Measurements from ENCODE around the gene MYRIP.

The MYRIP gene

GRCh38 chr3:39900462-39901002 is 91.1 kb downstream of the MYRIP start:
- Histone ChIP-seq H3K27me3 (ENCODE audit: low read length) (0 out of 2 replicates have a peak, but pooled peaks cover under 1% of the 10 kb centered on the region), H2AFZ (ENCODE audit: low read depth, low read length, severe bottlenecking) (no peak overlapping the region), H3K27ac (ENCODE audit: low read depth, low read length) (no peak overlapping the region), H3K9me2 (replicated peaks; ENCODE audit: insufficient read depth, low read length) (no peaks in the 10 kb centered on the region), H3K4me2 (ENCODE audit: low read depth, low read length, poor library complexity, severe bottlenecking) (no peak overlapping the region), H3K9me3 (ENCODE audit: insufficient read depth, low read length) (no peaks in the 10 kb centered on the region), H4K20me1 (ENCODE audit: low read depth, low read length) (no peaks in the 10 kb centered on the region), H3K36me3 (ENCODE audit: low read length) (no peaks in the 10 kb centered on the region), H3F3A (ENCODE audit: insufficient read depth) (no peaks in the 10 kb centered on the region), H3K79me2 (ENCODE audit: insufficient read depth, low read length) (no peaks in the 10 kb centered on the region), H3K9ac (ENCODE audit: low read length) (no peak overlapping the region), H3K4me3 (ENCODE audit: insufficient read depth, low read length, poor library complexity, severe bottlenecking) (no peak overlapping the region)
- TF ChIP-seq CTCF (IDR thresholded peaks at IDR 0.05; ENCODE audit: insufficient read depth, low read length, poor library complexity, severe bottlenecking) (no peak), EZH2phosphoT487 (conservative IDR thresholded peaks at IDR 0.05; ENCODE audit: low read length) (no peak)

DNA sequence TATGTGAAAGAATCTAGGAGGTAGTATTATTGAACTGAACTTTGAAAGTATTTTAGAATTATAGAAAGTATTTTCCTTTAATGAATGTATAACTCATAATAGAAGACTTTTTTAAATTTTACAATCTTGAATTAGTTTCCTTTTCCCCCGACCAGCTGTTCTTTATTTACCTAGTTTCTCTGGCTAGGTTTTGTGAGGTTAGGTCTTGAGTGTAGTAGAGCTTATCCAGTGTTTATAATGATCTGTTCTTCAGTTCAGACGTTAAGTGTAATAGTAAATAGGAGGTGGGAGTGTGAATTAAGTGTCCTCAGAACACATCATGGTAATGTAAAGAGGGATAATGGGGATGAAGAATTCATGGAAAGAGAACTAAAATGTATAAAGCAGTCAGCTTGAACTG is 93.8 kb downstream of the MYRIP start:
- Histone ChIP-seq H3K9me3 (ENCODE audit: insufficient read depth, low read length) (no peaks in the 10 kb centered on the region), H3F3A (ENCODE audit: insufficient read depth) (no peaks in the 10 kb centered on the region), H3K79me2 (ENCODE audit: insufficient read depth, low read length) (no peaks in the 10 kb centered on the region), H3K9ac (ENCODE audit: low read length) (no peak overlapping the region), H3K9me2 (replicated peaks; ENCODE audit: insufficient read depth, low read length) (no peaks in the 10 kb centered on the region), H3K4me2 (ENCODE audit: low read depth, low read length, poor library complexity, severe bottlenecking) (no peak overlapping the region), H3K27me3 (ENCODE audit: low read length) (0 out of 2 replicates have a peak, but pooled peaks cover 2% of the 10 kb centered on the region), H3K27ac (ENCODE audit: low read depth, low read length) (no peak overlapping the region), H3K36me3 (ENCODE audit: low read length) (no peaks in the 10 kb centered on the region), H3K4me3 (ENCODE audit: insufficient read depth, low read length, poor library complexity, severe bottlenecking) (no peak overlapping the region), H2AFZ (ENCODE audit: low read depth, low read length, severe bottlenecking) (no peak overlapping the region), H4K20me1 (ENCODE audit: low read depth, low read length) (no peaks in the 10 kb centered on the region)
- TF ChIP-seq EZH2phosphoT487 (conservative IDR thresholded peaks at IDR 0.05; ENCODE audit: low read length) (no peak), CTCF (IDR thresholded peaks at IDR 0.05; ENCODE audit: insufficient read depth, low read length, poor library complexity, severe bottlenecking) (no peak)

- no peak overlapping the region for H2AFZ ChIP-seq (ENCODE audit: low read depth, low read length, severe bottlenecking)
- H3K9ac ChIP-seq (ENCODE audit: low read length), result no peak overlapping the region
- 0 out of 2 replicates have a peak, but pooled peaks cover 2% of the 10 kb centered on the region for H3K27me3 ChIP-seq (ENCODE audit: low read length)
- no peaks in the 10 kb centered on the region for H3K9me2 ChIP-seq (replicated peaks; ENCODE audit: insufficient read depth, low read length)
- no peaks in the 10 kb centered on the region for H3K36me3 ChIP-seq (ENCODE audit: low read length)
- H4K20me1 ChIP-seq (ENCODE audit: low read depth, low read length), result no peaks in the 10 kb centered on the region
- no peak overlapping the region for H3K4me2 ChIP-seq (ENCODE audit: low read depth, low read length, poor library complexity, severe bottlenecking)
- no peaks in the 10 kb centered on the region for H3K9me3 ChIP-seq (ENCODE audit: insufficient read depth, low read length)
- H3K27ac ChIP-seq (ENCODE audit: low read depth, low read length), result no peak overlapping the region
- no peak overlapping the region for H3K4me3 ChIP-seq (ENCODE audit: insufficient read depth, low read length, poor library complexity, severe bottlenecking)
- no peaks in the 10 kb centered on the region for H3F3A ChIP-seq (ENCODE audit: insufficient read depth)
- TF ChIP-seq EZH2phosphoT487 (conservative IDR thresholded peaks at IDR 0.05; ENCODE audit: low read length) (no peak), CTCF (IDR thresholded peaks at IDR 0.05; ENCODE audit: insufficient read depth, low read length, poor library complexity, severe bottlenecking) (no peak)
- no peaks in the 10 kb centered on the region for H3K79me2 ChIP-seq (ENCODE audit: insufficient read depth, low read length)
Observed at GRCh38 chr3:39905788-39906187, 96.4 kb downstream of the MYRIP start.

Data from SU-DHL-6 (cell line).